Stomach (tissue), 4 donors: ENCODE data around the gene ATXN7L1.

Experiments used
- CTCF ChIP-seq, 7 experiments: fragments of 450-650 bp in 4 of 7; fragments of 200-600 bp in 3 of 7; sonication (generic) in 3 of 7; IDR thresholded peaks; one replicate each; pipeline ENCODE4 v1.5.1; 2016 to 2019; ENCODE audit warnings: antibody characterized with exemption in 7 of 7, control low read depth in 2 of 7, mild to moderate bottlenecking in 1 of 7
- POLR2A ChIP-seq, 4 donors: fragments of 450-650 bp; IDR thresholded peaks; one replicate each; pipeline ENCODE4 v1.6.1; 2016; ENCODE audit warnings: antibody characterized with exemption in 4 of 4, control low read depth in 2 of 4, mild to moderate bottlenecking in 1 of 4, moderate library complexity in 1 of 4

- no peak for TF ChIP-seq CTCF (IDR thresholded peaks at IDR 0.05)
- TF ChIP-seq POLR2A (IDR thresholded peaks at IDR 0.05): no peak
Observed at GRCh38 chr7:105905209-105905909, 29.0 kb upstream of the ATXN7L1 start.
